HG03354 (cell line): ENCODE results near the gene TYR.
"Not testable (repeated sequence)": the region's sequence is repeated elsewhere in the genome, so short reads cannot be mapped to it uniquely, and the experiment has no call there.

Experiments used
- ATAC-seq: cut with Tn5 transposase; IDR thresholded peaks from one replicate; pipeline ENCODE4 v1.9.1; 2021; ENCODE audit warnings: mild to moderate bottlenecking; ENCODE audit not compliant: unreplicated experiment, poor library complexity, severe bottlenecking

Gene TYR

DNA sequence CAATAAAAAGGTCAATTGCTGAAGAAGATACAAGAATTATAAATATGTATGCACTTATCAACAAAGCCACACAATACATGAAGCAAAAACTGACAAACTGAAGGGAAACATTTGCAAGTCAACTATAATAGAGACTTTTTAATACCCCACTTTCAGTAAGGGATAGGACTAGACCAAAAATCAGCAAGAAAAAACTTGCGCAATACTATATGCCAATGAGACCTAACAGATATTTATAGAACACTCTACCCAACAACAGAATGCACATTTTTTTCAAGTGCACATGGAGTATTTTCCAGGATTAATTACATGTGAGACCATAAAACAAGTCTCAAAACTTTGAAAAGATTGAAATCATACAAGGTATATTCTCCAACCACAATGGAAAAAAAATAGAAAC is 83.8 kb downstream of the TYR start:
- not testable (repeated sequence) for ATAC-seq

GRCh38 chr11:89267660-89268302 is 90.1 kb downstream of the TYR start:
- ATAC-seq: no peak

DNA sequence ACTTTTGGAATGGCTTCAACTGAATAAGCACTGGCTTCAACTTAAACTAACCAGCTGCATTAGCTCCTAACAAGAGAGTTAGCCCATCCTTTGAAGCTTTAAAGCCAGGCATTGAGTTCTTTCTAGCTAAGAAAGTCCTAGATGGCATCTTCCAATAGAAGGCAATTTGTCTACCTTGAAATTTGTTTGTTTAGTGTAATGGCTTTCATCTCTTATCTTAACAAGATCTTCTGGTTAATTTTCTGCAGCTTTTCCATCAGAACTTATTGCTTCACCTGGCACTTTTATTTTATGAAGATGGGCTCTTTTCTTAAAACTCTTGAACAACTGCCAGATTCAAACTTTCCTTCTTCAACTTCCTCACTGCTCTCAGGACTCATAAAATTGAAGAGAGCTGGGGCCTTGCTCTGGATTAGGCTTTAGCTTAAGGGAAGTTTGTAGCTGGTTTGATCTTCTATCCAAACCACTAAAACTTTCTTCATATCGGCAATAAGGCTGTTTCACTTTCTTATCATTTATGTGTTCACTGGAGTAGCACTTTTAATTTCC is 94.9 kb downstream of the TYR start:
- not testable (repeated sequence) for ATAC-seq

- not testable (repeated sequence) for ATAC-seq
These were observed 95.5 kb downstream of the TYR start for GRCh38 chr11:89273220-89273619.

DNA sequence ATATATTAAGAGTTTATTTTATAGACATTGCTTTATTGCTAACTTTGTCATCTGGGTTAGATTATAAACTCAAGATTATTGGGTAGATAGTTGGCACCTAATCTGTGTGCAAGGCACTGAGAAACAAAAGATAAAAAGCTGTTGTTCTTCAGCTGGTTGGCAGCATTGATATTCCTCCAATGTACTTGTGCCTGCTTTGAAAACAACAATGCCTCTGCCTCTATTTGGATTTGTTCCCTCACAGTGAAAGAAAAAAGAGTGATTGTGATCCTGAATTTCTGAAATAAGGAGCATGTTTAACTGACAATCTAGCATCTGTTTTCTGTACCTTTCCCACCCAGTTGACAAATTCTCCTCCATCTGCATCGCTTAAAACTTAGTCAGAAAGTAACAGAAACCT is 98.3 kb downstream of the TYR start:
- no peak for ATAC-seq

DNA sequence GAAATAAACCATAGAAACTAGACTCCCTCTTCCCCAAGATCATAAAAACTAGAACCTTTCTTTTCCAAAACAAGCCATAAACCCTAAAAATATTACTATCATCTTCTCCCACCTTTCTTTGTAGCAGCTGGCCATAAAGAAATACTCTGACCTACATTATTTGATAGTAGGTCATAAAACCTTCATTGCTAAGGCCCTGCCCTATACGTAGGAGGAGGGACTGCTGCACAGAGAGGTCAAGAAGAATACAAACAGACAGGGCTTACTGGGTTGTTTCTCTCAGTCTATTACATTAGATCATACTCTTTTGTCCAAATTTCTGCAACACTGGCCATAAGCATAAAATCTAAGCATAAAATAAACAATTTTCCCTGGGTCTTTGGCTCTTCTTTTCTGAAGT is 101.5 kb downstream of the TYR start:
- no peak for ATAC-seq

DNA sequence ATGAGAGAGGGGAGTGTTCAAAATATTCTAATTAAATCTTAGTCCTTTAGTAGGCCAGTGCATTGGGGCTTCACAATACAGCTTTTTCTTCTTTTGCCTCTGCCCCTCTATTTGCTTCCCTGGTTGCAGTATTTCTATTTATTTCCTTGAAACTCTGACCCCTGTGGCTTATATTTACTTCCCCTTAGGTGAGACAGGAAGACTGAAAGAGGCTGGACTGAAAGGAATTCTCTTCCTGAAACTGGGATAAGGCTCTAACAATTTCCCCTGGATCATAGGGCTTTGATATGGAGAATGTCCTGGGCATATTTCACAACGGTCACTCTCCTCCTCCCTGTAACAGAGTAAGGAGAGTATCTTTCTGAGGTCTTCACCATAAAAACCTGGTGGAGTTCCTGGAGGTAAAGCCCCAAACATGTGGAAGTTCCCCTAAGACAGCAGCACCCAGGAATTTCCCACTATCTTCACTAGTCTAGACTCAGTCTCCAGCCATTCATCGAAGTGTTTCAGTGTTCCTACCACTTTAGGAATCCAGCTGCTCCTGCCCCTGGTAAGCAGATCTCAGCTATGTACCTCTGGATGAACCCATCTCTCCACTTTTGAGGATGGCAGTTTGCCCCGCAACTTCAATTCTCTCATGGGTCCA is 103.5 kb downstream of the TYR start:
- not testable (repeated sequence) for ATAC-seq

- not testable (repeated sequence) for ATAC-seq
These were observed 108.9 kb downstream of the TYR start for GRCh38 chr11:89286601-89287000.

- not testable (repeated sequence) for ATAC-seq
These were observed 110.3 kb downstream of the TYR start for GRCh38 chr11:89288004-89288403.

GRCh38 chr11:89293965-89294679 is 116.4 kb downstream of the TYR start:
- ATAC-seq: no peak

- ATAC-seq: not testable (repeated sequence)
These were observed 117.3 kb downstream of the TYR start for GRCh38 chr11:89295023-89295422.

GRCh38 chr11:89303029-89303428 is 125.4 kb downstream of the TYR start:
- ATAC-seq: not testable (repeated sequence)

GRCh38 chr11:89308272-89308671 is 130.6 kb downstream of the TYR start:
- not testable (repeated sequence) for ATAC-seq

DNA sequence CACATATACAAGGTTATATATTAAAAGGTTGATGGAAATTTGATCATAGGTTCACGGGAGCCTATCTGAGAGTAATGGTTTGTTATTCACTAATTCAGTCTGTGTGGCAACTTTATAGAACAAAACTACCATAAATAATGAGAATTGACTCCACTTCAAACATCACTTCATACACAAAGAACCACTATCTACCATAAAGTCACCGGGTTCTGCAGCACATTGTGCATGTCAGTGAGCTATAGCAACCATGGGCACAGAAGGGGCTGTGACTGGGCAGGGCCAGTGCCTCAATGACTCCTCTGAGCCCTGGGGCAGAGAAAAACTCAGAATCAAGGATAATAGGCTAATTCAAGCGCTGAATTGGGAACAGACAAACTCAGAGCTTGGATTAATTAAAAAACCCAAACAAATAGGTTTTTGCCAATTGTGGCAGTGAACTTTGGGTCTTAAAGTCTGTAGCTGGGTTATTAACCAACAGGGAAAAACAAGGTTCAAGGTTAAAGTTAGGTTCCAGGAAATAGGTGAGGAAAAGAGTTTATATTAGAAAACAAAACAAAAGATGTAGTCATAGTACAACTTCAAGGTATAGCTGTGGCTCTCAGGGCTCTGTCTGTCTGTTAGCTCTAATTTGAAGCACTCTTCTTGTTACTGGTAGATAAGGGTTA is 131.8 kb downstream of the TYR start:
- ATAC-seq: not testable (repeated sequence)

- not testable (repeated sequence) for ATAC-seq
These were observed 132.9 kb downstream of the TYR start for GRCh38 chr11:89310607-89311006.

DNA sequence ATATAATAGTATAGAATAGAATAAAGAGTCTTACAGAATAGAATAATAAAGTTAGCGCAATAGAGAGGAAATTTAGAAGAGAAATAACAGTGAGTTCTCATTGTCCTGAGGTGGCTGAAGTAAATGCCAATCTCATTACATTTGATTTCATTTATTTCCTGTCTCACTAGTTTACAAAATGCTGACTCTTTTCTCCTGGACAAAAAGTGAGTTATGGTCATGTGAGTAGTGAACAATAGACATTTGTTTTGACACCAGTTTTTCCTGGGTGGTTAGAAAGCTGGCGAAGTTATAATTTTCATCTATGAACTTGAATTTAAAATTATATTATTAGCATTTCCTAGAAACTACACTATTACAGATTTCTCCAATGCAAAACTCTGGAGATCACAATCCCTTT is 143.7 kb downstream of the TYR start:
- no peak for ATAC-seq

DNA sequence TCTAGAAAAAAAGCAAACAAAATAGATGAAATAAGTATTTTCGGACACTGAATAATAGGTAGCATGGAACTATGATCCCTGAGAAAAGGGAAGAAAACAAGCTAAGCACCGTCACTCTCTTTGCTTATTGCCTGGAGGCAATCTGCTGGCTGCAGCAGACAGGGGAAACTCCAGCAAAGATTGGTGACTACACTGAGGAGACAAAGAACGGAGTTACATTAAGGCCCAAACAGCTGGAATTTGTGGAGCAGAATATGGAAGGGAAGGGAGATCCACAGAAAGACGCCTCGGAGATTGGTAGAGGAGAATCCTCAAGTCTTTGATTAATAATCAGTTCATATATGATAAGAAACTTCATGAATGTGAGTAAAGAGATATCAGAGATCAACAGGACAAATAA is 150.2 kb downstream of the TYR start:
- no peak for ATAC-seq

GRCh38 chr11:89331940-89332339 is 154.3 kb downstream of the TYR start:
- not testable (repeated sequence) for ATAC-seq

GRCh38 chr11:89333704-89334103 is 156.0 kb downstream of the TYR start:
- ATAC-seq: not testable (repeated sequence)

DNA sequence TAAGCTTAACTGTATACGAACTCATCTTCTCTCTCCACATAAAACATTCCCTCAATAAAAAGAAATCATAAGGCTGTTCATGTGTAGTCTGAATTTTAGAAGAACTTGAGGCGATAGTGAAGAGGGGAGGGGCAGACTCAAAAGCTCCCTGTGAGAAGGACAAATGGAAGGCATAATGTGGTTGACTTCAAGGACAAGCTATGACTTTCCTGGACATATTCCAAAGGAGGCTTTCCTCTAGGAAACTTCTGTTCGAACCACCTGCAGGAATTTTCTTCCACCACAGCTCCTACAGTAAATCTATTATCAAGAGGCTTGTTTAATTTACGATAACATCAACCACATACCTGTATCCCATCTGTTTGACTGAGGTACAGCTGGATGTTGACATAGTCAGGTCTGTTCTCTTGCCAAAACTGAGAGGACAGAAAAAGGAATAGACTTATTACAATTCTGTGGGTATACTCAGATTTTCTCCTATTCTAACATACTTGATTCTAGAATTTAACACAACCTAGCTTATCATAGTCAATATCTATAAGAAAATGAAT is 159.5 kb downstream of the TYR start:
- not testable (repeated sequence) for ATAC-seq
